NCI-H2196 treated with DMSO at 0.1 percent for 48 hours (cell line): ENCODE results near the gene ZSCAN10.

Experiments
- DNase-seq: peaks from one replicate; lab custom pipeline; 2025; ENCODE audit not compliant: unreplicated experiment; lab: John Stamatoyannopoulos, UW

ZSCAN10 gene

GRCh38 chr16:3112058-3112880 is 13.2 kb upstream of the ZSCAN10 start, which contains the start of gene ZNF205:
Gene ZNF205, plus strand, starts transcription at chr16:3112586. Its CDS starts 845 bp downstream, at chr16:3113431.
- peak; percentile 74 for DNase-seq

DNA sequence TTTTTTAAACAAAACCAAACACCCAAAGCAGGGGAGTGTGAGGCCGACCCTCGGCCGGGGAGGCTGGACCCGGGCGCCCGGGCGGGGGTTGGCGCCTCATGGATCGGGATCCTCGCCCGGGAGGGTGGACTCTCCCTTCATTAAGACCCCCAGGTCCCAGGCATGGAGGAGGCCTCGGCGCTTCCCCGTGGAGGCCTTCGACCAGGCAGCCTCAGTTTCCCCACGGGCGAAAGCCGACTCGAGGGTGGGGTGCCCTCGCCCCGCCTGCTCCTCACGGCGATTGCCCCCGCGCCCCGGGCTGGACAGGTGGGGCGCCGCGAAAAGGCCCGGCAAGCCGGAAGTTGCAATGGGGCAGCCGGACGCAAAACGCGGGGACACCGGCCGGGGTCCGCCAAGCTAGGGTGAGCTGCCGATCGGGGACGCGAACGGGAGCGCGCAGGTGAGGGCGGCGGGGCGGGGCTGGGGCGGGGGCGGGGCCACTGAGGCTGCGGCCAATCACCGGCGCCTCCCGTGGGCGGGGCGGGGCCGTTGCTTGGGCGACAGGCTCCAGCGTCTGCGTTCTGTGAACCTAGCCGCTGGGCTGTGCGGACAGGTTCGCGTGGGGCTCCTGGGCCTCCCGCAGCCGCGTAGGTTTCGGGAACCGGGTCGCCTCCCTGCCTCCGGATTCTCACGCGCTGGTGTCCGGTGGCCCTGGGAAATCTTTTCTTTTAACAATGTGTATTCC is 7.3 kb upstream of the ZSCAN10 start:
- DNase-seq, result peak; percentile 98

DNA sequence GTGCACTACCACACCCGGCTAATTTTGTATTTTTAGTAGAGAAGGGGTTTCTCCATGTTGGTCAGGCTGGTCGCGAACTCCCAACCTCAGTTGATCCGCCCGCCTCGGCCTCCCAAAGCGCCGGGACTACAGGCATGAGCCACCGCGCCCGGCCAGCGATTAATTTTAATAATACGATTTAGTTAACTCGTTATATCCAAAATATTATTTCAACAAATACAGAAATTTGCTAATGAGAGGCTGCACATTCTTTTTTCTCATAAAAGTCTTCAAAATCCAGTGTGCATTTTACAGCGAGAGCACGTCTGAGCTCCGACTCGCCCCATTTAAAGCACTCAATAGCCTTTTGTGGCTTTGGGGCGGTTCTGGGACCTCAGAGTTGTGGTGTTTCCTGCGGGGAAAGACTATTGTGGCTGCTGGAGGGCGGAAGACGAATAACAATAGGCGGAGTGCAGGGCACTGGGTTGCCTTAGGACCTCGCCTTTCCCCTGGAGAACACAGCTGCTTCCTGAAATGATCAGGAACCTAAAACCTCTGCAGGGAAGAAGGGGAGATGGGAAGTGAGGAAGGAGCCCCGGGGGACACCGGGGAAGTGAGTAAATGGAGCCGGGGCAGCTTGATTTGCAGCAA is 2.9 kb upstream of the ZSCAN10 start:
- DNase-seq, result no peak

- DNase-seq, result no peak
These were observed 2.1 kb upstream of the ZSCAN10 start for GRCh38 chr16:3101018-3101840.

DNA sequence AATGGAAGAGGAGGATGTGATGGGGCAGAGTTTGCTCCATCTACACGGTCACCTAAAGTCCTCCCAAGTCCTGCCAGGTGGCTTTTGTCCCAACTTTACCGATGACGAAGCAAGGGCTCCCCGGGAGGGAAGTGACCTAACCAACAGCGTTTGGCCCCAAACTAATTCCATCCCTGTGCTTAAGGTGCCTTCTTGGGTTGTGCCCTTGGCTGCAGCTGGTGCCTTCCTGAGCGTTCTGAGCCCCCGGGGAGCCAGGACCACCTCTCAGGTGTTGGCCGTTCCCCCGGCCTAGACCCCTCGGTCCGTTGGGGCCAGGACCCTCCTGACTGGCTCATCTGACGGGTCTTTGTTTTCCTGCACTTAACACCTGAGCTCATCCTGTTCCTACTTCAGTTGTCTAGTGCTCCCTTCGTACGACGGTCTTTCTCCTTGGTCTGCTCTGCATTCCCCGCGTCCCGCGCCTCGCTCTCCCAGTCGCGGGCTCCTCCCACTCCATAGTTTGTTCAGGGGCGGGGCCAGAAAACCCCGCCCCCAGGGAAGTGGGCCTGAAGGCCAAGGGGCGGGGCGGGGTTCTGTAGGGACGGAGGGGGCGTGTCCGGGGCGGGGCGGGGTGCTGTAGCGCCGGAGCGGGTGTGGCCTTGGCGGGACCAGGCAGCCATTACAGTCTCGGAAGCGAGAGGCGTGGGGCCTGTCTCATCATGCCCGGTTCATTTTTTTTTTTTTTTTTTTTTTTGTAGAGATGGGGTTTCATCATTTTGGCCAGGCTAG is 822 bp upstream of the ZSCAN10 start:
- DNase-seq, result peak; percentile 65

DNA sequence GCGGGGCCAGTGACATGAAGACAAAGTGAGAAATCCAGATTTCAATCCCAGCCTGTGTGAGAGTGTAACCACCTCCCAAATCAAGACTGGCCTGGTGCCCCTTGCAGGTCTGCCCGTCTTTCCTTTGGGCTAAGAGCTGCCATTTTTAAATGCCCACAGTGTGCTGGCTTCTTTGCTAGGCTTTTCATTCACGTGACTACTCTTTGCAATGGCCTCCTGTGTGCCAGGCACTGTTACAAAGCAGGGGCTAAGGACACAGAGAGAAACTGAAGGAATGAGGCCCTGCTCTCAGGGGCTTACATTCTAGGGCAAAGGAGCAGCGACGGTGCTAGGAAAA is 269 bp upstream of the ZSCAN10 start:
- no peak for DNase-seq

DNA sequence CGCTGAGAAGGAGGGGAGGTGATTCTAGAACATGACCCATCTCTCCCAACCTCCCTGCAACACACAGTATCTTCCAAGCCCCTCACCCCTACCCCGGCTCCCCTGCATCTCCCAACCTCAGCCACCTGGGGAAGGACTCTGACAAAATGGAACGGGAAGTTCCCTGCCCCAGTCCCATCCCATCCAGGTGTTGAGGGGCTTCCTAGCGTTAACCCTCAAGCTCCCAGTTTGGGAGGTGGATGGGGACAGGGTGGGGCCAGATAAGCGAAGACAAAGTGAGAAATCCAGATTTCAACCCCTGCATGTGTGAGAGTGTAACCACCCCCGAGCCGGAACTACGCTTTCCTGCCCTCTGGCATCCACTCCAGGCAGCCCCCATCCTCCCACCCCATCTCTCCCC is 1.8 kb downstream of the ZSCAN10 start:
- no peak for DNase-seq

- no peak for DNase-seq
These were observed 2.7 kb downstream of the ZSCAN10 start for GRCh38 chr16:3096362-3096761.

DNA sequence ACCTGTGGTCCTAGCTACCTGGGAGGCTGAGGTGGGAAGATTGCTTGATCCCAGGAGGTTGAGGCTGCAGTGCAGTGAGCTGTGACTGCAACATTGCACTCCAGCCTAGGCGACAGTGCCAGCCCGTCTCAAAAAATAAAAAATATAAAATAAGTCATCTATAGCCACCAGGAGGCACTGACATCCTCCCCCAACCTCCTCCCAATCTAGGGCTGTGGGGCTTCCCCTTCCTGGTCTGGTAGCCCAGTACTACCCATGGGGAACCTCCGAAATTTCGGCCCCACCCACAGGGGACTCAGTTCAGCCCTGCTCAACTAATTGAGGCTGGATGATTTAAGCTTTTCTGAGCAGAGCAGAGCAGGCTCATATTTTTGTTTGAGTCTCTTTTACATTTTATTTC is 3.2 kb downstream of the ZSCAN10 start:
- DNase-seq, result no peak

- no peak for DNase-seq
These were observed 4.6 kb downstream of the ZSCAN10 start for GRCh38 chr16:3094289-3095027.

- DNase-seq, result no peak
These were observed 6.6 kb downstream of the ZSCAN10 start for GRCh38 chr16:3092501-3092941.

- no peak for DNase-seq
These were observed 7.5 kb downstream of the ZSCAN10 start for GRCh38 chr16:3091551-3091950.

DNA sequence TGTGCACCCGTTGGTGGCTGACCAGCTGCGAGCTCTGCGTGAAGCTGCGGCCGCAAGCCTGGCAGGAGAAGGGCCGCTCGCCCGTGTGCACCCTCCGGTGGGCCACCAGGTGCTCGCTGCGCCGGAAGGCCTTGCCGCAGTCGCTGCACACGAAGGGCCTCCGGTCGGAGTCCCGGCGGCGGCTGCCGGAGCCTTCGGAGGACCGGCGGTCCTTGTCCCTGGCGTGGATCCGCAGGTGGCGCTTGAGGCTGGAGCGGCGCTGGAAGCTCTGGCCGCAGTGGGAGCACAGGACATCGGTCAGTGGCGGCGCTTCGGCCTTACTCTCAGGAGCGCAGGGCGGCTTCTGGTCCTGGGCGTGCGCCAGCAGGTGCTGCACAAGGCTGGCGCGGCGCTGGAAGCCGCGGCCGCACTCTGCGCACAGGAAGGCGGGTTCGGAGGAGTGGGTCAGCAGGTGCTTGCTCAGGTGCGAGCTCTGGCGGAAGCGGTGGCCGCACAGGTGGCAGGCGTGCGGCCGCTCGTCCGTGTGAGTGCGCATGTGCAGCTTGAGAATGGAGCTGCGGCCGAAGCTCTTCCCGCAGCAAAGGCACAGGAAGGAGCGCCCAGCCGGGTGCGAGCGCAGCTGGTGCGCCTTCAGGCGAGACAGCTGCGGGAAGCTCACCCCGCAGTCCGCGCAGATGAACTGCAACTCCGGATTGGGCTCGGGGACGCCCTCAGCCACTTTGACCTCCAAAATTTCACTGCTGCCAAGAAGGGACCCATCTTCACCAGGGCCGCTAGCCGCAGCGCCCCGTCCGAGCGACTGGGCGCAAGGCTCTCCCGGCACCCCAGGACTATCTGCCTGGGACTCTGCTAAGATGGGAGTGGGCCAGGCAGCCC is 9.1 kb downstream of the ZSCAN10 start:
- no peak for DNase-seq

DNA sequence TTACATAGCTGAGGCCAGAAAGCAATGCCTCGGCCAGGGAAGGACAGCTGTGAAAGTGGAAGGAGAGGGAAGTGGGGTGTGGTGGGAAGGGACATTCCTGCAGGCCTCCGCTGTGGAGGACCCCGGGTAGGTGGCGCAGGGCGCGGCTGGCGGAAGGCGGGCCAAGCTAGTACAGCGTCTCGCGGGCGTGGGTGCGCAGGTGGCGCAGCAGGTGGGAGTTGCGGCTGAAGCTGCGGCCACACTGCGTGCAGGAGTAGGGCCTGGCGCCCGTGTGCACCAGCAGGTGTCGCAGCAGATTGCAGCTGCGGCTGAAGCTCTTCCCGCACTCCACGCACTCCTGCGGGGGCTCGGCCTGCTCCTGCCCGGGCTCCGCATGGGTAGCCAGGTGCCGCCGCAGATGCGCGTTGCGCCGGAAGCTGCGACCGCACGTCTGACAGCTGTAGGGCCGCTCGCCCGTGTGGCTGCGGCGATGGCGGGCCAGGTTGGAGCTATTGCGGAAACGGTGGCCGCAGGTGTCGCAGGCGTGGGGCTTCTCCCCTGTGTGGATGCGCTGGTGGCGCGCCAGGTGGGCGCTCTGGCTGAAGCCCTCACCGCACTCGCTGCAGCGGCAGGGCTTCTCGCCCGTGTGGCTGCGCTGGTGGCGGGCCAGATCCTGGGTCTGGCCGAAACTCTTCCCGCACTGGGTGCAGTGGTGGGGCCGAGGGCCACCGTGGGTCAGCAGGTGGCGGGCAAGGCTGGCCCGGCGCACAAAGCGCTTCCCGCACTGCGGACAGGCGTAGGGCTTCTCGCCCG is 10.0 kb downstream of the ZSCAN10 start:
- no peak for DNase-seq

- DNase-seq, result no peak
These were observed 10.6 kb downstream of the ZSCAN10 start for GRCh38 chr16:3088450-3088849.

DNA sequence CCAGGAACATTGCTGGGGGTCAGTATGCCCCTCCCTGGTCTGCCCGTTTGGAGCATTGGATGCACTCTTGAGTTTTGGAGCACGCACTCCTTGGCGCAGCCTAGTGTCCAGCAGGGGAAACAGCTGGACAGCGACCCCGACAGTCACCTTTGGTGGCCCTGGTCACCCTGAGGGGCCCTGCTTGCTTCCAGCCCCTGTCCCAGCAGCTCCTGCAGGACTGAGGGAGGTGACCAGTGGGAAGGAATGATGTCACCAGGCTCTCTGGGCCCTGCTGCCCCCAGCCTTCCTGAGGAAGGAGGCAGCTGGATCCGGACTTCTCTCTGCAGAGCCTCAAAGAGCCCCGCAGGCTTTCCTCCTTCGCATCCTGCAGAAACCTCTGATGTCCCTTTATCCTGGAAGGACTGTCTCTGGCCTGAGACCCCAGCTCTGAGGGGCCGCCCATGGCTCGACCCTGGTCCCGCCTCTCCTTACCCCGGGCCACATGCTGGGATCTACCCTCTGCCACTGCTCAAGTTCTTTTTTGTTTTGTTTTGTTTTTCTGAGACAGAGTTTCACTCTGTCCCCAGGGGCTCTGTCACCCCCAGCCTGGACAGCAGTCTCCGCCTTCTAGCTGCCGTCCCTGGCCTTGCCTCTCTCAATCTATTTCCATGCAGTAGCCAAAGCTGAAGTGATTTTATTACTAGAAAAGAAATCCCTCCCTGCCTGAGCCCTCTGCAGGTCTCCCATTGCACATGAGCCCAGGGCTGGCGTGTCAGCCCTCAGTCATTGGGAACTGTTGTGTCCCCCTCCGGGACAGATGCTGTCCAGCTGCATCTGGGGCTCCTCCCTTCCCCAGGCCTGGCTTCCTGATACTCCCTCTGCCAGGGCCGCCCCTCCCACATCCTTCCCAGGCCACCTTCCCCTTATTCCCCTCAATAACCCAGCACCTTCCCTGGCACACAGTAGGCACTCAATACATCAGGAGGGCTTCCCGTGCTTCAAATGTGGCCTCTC is 11.6 kb downstream of the ZSCAN10 start:
- no peak for DNase-seq
